HG03175 (cell line): Measurements from ENCODE around the gene MYBPC1.

Source experiments
- ATAC-seq: cut with Tn5 transposase; IDR thresholded peaks from one replicate; pipeline ENCODE4 v1.9.1; 2021; ENCODE audit warnings: mild to moderate bottlenecking, moderate library complexity; ENCODE audit not compliant: unreplicated experiment

MYBPC1 gene

DNA sequence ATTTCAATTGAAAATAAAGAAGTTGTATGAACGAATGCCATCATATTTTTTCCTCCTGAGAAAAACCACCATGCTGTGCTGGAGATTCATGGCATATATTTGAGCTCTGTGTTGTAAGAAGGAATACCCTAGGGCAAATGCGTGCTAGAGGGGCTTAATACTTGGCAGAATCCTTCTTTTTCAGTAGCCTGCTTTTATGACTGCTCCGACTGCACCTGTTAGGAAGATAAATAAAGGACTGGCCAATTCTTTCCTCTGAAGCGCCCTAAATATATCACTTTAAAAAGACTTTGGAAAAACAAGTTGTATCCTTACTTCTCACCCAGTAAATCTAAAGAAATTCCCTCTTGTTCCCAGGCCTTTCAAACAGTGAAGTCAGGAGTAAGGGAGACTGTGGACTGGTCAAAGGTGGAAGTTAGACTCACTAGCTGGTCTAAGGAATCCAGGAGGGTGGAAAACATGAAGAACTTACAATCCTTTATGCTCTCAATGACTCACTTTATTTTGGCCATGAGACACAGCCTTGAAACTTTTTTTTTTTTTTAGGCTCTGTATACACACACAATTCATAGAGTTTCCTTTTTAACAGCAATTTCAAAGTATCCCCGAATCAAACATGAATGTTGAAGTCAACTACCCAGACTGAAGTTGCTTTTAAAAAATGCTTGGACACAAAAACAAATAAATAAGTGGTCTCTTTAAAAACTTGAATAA lies 5.2 kb downstream of the MYBPC1 start:
- ATAC-seq = no peak

DNA sequence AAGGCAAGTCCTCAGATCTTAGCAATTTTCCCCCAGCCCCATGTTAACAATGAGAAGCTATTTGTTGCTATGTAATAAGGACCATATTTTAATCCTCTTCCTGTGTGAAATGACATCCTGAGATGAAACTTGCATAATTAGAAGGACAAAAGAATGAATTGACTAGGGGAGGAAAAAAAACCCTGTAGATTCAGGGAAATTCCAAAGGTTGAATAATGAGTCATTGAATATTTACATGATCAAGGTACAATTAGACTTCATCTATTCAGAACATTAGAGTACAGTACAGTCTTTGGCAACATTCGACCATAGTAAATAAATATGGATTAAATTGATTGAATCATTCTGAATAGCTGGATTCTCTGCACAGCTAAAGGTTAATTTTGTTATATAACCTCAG lies 9.4 kb downstream of the MYBPC1 start:
- ATAC-seq = no peak

DNA sequence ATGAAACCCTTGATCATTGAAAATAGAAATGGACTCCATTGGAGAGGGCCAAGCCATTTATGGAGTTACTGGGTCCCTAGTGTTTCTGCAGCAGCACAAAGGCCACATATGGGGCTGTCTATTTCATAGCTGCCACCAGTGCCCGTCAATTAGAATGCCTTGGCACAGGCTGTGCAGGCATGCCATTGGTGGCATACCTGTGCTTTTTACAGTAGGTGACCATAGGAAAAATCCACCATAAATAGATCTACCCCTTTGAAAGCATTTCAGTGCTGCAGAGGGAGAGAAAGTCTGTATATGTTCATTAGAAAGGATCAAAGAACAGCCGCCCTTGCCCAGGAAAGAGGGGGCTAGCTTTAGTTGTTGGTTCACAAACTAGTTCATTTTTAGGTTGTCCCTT lies 13.1 kb downstream of the MYBPC1 start:
- ATAC-seq = no peak

DNA sequence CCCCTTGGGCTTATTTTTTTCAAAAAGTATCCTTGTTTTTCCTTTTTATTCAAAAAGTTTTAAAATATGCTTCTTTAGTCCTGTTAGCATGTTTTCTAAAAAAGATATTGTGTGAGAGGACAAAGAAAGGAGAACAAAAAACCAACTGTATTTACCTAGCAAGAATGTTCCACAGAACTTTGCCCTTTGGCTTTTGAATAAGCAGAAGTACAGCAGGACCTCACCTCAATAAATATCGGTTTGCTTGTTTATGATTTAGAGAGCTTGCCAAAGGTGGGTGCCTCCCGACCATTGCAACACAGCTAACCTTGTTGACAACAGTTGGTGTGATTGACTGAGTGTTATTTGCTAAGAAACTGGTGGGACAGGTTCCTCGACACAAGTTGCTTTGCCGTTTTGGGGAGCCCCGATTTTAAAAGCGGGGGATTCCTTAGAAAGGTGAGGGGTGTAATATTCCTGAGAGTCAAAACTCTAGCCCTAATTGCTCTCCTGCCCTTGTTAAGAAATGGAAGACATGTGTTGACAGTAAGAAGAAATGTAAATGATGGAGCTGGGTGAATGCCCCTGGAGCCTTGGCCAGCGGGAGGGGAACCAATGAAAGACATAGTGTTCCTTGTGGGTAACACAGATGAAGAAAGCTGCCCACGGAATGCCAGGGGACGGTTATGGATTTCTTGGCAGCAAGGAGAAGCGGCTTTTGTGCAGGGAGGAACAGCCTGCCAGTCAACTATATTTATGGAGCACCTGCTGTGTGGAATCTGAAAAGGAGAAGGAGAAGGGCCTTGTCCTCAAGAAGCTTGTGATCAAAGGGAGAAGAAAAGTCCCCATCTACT lies 13.7 kb downstream of the MYBPC1 start:
- no peak for ATAC-seq

DNA sequence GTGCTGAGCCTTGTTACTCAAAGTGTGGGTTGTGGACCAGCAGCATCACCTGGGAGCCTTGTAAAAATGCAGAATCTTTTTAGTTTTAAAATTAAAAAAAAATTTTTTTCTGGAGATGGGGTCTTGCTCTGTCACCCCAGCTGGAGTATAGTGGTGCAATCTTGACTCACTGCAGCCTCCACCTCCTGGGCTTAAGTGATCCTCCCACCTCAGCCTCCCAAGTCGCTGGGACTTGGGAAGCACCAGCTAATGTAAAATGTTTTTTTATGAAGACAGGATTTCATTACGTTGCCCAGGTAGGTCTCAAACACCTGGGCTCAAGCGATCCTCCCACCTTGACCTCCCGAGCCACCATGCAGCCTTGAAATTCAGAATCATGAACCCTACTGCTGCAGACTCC lies 14.4 kb downstream of the MYBPC1 start:
- no peak for ATAC-seq

DNA sequence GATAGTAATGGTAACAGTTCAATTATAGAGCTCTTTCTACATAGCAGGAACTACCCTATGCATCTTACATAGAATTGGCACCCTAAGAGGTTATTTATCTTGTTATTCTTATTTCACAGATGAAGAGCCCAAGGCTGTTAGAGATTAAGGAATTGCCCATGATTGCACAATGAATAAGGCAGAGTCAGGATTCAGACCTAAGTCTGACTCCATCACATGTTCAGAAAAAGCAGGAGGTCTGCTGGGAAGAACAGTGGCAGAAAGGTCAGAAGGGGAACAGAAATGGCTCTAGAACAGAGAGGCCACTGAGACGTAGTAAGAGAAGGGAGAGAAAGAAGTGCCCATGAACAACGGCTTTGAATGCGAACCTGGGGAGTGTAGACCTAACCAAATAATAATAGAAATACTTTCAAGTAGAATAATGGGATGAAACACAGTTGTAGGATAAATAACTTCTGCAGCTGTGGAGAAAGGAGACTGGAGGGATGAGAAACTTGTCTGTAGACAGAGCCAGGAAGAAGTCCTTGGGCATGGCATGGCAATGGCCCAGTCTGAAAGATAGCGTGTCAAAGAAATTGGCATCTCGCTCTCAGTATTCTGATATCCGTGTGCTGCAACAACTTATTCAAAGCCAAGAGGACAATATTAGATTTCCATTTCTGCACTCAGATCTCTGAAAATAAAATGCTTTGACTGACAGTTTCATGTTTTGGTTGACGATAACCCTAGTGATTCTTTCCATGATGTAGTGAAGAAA lies 17.6 kb downstream of the MYBPC1 start:
- ATAC-seq = no peak

DNA sequence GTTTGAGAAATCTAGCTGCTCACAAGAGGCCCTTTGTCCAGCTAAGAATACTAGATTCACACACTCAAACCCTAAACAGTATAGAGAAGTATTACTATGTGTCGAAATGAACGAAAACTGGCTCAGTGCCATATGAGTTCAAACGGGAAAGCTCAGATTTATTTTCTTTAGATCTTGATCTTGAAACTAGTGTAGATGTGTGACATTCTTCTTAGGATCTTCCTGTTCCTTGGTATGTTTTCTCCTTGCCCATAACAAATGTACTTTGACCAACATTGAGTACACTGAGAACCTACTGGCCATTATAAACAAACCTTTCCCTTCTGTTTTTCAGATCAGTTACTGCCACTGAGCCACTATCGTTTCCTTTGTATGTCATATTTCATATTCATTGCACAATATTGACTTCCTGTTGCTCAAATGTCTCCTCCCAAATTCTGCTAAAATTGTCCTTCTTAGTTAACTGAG lies 21.3 kb downstream of the MYBPC1 start:
- ATAC-seq = no peak

DNA sequence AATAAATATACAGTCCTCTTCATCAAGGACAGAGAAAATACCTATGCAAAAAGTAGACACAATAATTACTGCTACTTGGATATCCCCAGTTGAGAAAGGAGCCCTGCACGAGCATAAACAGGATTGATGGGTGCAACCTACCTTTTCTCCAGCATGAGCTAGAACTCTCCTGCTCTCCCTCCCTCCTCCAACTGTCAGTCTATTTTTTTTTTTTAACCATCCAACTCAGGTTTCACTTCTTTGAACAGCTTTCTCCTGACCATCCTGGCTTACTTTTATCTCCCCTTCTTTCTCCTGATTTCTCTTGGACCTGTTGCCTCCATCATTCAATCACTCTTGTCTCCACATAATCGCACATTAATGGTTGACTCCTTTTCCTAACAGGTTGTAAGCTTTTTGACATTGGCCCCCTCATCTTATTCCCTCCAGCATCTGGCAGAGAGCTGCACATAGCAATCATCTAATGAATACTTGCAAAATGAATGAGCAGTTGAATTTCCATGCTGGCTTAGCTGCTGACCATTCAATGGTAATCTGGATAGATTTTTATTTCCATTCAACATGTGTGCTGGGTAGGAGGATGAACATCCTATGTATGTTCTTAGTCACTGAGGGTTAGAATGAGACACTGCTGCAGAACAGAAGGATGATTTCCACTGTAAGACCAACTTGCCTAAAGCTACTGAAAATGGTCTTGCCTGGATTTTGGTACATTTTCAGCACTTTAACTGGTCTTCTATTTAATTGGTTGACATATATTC lies 24.4 kb downstream of the MYBPC1 start:
- ATAC-seq = no peak

DNA sequence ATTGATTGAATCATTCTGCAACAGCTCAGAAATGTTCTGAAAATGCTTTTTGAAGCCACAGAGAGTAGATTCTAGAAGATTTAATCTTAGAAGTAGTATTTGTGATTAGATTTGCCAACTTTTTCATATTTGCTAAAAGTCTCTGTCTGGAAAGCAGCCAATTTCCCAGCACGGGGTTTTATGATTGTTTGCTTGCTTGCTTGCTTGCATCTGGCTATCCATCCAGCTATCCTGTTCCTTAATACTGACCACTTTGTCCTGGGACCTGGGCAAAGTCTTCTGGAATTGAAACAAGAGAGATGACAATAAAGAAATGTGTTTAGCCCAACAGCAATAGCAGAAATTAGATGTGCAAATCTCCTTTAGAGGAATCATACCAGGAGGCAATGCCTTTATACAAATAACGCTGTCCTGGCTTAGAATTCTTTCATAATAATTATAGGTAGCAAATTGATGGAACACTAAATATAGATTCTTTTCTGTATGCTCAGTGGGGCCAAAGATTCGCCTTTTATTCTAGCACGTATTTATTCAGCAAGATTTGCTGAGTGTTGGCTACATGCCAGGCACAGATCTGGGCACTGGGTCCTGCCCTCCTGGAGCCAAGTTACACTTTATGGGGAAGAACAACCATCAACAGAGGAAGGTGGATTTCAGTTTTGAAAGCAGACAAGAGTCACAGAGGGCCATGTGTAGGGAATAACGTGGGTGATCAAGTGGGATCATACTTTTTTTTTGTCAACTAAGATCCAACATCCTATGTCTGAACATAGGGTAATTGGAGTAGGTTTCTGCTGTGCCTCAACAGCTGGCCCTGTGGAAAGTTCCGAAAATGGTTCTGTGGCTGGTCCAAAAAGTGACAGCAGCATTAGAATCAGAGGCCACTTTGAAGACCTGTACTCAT lies 25.3 kb downstream of the MYBPC1 start:
- ATAC-seq = no peak

DNA sequence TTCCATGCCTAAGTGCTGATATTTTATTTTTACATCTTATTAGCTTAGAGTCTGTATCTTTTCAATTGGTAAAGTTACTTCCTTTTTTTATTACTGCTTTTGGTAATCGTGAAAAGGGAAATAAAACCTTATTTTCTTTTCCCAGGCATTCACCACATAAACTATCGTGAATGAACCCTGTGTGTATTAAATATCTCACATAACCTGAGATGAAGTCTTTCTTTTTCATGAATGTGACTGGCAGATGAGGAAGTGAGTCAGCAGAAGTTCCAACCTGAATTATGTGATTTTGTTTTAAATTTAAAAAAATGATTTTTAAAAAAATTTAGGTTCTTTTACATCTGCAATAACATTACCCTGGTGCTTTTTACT lies 26.0 kb downstream of the MYBPC1 start:
- ATAC-seq = no peak

DNA sequence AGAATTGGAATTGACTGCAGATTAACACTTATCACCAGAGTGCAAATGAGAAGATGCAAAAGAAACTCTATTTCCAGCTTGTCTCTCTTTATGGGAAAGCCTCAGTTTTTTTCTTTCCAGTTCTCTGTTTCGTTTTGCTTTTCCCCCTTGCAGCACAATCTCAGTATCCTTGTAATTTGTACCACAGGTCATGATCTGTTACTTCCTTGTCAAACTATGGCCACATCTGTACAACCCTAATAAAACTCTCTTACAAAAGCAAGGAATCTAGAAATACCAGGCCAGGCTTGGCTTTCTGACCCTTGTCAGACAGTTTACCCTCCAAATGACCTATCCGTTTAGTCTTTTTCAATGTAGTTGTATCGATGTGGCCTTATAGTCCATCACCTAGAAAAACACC lies 33.9 kb downstream of the MYBPC1 start:
- ATAC-seq = no peak

DNA sequence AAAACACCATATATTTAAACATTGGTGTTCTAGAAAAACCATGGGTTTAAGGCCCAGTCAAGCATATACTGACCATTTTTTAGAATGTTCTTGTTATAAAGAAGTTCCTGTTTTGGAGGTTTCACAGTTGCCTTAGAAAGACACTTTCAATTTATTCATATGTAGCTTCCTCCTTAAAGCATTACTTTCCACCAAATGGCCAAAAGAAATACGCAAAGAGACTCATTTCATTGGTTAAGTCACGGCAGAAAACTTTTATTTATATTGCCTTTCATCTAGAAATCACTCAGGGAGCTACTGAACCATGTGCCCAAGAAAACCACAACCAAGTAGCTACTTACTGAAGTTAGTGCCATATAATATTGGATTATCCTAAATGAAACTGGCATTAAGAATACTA lies 40.0 kb downstream of the MYBPC1 start:
- ATAC-seq = peak; percentile 96

DNA sequence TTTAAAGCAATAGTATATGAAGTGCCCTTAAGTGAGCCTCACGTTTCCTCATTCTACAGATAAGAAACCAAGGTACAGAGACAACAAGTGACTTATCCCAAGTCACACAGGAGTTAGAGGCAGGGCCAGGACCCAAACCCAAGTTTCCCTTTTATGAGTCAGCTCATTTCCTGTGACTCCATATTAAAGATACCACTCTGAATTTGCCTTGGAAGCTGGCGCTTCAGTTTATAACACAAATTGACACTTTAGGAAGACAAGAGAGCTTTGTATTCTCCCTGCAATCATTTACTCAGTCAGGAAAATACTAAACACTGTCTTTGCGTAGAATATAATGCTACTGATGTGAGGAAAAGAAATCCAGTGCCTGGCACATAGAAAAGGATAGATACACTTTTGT lies 43.2 kb downstream of the MYBPC1 start:
- no peak for ATAC-seq

DNA sequence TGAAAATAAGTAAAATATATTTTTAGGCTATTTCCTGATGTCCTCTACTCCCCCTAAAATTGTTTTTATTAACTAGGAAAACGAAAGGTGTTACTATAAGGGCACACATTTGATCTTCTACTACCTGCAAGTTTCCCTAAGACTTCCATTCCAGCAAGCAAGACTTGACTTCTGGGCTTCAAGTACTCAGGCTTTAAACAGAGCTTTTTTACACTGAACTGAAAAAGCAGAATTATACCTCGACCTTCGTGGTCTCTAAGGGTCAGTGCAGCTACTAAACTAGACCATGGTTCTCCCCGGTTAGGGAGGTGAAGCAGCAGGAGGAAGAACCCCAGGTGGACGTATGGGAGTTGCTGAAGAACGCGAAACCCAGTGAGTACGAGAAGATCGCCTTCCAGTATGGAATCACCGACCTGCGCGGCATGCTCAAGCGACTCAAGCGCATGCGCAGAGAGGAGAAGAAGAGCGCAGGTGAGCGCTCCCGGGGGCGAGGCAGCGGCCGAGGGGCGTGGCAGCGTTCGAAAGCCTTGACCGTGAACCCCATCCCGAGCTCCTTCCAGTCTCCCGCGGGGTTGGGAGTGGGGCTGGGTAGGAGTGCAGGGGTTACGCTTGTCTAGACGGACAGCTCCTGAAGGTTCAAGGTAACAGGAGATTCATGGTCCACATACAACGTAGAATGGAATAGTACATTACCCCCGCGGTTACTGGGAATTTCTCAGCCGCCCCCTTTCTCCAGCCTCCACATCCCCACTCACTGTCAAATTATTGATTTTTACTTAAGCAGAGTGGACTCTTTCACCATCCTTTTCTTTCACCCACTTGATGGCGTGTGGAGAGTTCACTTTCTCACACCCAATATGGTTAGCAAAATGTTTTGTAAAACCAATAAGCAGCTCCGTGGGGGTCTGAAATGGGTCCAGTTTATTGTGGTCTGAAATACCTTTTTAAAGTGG lies 47.6 kb downstream of the MYBPC1 start:
- no peak for ATAC-seq

DNA sequence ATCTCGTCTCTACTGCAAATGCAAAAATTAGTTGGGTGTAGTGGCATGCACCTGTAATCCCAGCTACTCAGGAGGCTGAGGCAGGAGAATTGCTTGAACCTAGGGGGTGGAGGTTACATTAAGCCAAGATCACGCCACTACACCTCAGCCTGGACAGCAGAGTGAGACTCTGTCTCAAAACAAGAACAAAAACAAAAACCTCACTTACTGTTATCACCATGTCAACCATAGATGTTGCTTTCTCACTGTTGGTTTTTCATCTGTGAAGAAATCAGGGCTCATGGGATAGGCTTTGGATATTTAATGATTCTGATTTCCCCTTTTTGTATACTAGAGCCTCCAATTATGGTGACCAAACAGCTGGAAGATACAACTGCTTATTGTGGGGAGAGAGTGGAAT lies 52.9 kb downstream of the MYBPC1 start:
- no peak for ATAC-seq

DNA sequence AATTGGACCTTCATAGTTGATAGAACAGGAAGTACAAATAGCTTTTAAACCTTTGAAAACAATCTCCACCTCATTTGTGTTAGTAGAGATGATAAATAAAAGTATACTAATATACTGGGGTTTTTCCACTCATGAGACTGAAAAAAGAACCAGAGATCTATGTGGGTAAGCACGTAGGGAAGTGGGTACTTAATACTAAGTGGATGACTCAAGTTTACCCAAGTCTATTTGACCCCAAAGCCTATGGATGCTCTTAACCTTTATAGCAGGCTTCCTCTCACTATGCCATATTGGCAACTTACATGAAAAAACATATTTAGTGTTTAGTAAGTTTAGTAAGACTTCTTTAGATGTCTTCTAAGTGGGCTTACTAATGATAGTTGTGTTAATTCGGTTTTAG lies 53.4 kb downstream of the MYBPC1 start:
- ATAC-seq = no peak

DNA sequence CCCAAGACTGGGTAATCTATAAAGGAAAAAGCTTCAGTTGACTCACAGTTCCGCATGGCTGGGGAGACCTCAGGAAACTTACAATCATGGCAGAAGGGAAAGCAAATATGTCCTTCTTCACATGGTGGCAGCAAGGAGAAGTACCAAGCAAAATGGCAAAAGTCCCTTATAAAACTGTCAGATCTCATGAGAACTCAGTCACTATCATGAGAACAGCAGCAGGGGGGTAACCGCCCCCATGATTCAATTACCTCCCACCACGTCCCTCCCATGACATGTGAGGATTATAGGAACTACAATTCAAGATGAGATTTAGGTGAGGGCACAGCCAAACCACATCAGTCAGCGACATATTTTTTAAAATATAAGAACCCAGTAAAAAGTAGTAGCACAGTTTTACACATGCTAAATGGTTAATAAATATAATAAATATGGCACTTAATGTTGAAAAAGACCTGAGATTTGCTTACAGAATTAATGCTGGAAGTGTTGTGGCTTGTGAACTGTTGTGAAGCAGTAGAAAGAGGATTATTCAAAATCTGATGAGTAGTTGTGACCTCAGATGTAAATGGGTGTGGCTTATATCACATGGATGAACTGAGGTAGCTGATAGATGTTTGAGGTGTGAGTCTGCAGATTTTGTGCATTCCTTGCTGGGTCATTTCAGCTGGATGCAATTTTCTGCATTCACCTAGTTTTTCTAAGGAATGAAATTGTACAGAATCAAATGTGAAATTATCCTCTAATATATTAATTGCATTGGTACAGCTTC lies 55.8 kb downstream of the MYBPC1 start:
- ATAC-seq = no peak

DNA sequence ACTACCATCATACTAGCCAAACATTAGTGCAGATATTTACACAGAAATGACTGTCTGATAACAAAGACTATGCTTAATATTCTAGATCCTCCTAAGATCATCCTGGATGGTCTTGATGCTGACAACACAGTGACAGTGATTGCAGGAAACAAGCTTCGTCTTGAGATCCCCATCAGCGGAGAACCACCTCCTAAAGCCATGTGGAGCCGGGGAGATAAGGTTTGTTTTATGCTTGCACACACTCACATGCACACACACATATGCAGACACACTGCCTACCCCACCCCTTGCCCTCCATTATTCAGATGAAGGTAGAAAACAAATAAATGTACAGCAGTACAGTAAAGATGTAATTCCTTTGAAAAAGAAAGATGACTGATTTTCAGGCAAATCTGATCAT lies 58.3 kb downstream of the MYBPC1 start:
- ATAC-seq = no peak
